Measurements from ENCODE around the gene GBA3. TPM values are rescaled to one million over a fixed set of nuclear protein-coding genes. Genes with fewer than 3 reads are reported as not detected.

Gene GBA3
- total and polyA plus RNA-seq, 2 donors (not counting 3 experiments of a cell fraction or from before 2014, with no cell fraction given), result not detected

- no peak overlapping the region for H3K9ac ChIP-seq (replicated peaks; ENCODE audit: extremely low read depth, insufficient read depth, low read length)
- no peak for TF ChIP-seq POLR2A (IDR thresholded peaks at IDR 0.05; ENCODE audit: low read depth, low read length)
- TF ChIP-seq MYC (IDR thresholded peaks at IDR 0.05; ENCODE audit: low read depth, low read length), result no peak
- no peak for TF ChIP-seq FOS (IDR thresholded peaks at IDR 0.05; ENCODE audit: borderline replicate concordance, insufficient read depth, low read length)
- TF ChIP-seq POLR2AphosphoS5 (IDR thresholded peaks at IDR 0.05; ENCODE audit: insufficient read depth, low read depth, low read length), result no peak
- no peak for TF ChIP-seq EZH2 (IDR thresholded peaks at IDR 0.05; ENCODE audit: borderline replicate concordance, low read depth, low read length, severe bottlenecking)
- TF ChIP-seq JUN (IDR thresholded peaks at IDR 0.05; ENCODE audit: borderline replicate concordance, insufficient read depth, insufficient read length, low read depth), result no peak
- no peak for TF ChIP-seq CTCF (IDR thresholded peaks at IDR 0.05; ENCODE audit: extremely low read depth in 1 of 2, insufficient read depth in 1 of 2, low read depth in 1 of 2, low read length in 2 of 2)
- TF ChIP-seq, protein P1, sequence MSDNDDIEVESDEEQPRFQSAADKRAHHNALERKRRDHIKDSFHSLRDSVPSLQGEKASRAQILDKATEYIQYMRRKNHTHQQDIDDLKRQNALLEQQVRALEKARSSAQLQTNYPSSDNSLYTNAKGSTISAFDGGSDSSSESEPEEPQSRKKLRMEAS (IDR thresholded peaks at IDR 0.05; ENCODE audit: insufficient read depth, insufficient read length), result no peak
- TF ChIP-seq GATA2 (IDR thresholded peaks at IDR 0.05; ENCODE audit: insufficient read depth, insufficient read length, low read depth, low read length), result no peak
- FAIRE-seq (no peak), DNase-seq (ENCODE audit: low read depth, low spot score) (no peak)
- dilution Hi-C loops (cut with MboI; ENCODE audit: extremely low pct_ligation_motif_present, low sequenced_read_pairs) (no loop called here), intact Hi-C loops (cut with micrococcal nuclease) (no loop called here)
- H3K9me1 ChIP-seq (replicated peaks; ENCODE audit: control insufficient read depth, extremely low read depth, insufficient read depth, low read length), result no peaks in the 10 kb centered on the region
- no peaks in the 10 kb centered on the region for H3K27me3 ChIP-seq (ENCODE audit: control insufficient read depth in 2 of 2, insufficient read depth in 2 of 2, low read length in 2 of 2)
- H3K36me3 ChIP-seq (ENCODE audit: control insufficient read depth in 2 of 2, extremely low read depth in 1 of 2, insufficient read depth in 2 of 2, low read length in 2 of 2), result no peaks in the 10 kb centered on the region
- H3K27ac ChIP-seq (ENCODE audit: insufficient read depth, low read depth, low read length), result no peak overlapping the region
- BruUV-seq (replicated peaks), result no TSS peak
- H2AFZ ChIP-seq (ENCODE audit: low read depth, low read length), result no peak overlapping the region
- H3K4me3 ChIP-seq (replicated peaks in 1 of 3; ENCODE audit: insufficient read depth in 1 of 3, low read depth in 1 of 3, low read length in 3 of 3), result no peak overlapping the region
- H3K9me3 ChIP-seq (replicated peaks; ENCODE audit: control insufficient read depth, insufficient read depth, low read length), result peaks cover 2% of the 10 kb centered on the region
- ChIA-PET CTCF (no interaction called here), POLR2A (no interaction called here)
- no peaks in the 10 kb centered on the region for H3K79me2 ChIP-seq (ENCODE audit: control insufficient read depth, insufficient read depth, low read length)
- H4K20me1 ChIP-seq (replicated peaks; ENCODE audit: control insufficient read depth, extremely low read depth, insufficient read depth, low read length), result no peaks in the 10 kb centered on the region
- no peaks in the 10 kb centered on the region for H3K4me1 ChIP-seq (ENCODE audit: control insufficient read depth, extremely low read depth, insufficient read depth, low read length)
- H3K4me2 ChIP-seq (ENCODE audit: insufficient read depth, low read length), result no peak overlapping the region
Observed at GRCh38 chr4:22857411-22857810, 164.7 kb downstream of the GBA3 start.

All from endothelial cell of umbilical vein (primary cell).